Measurements from ENCODE around the gene AATK.

The AATK gene

DNA sequence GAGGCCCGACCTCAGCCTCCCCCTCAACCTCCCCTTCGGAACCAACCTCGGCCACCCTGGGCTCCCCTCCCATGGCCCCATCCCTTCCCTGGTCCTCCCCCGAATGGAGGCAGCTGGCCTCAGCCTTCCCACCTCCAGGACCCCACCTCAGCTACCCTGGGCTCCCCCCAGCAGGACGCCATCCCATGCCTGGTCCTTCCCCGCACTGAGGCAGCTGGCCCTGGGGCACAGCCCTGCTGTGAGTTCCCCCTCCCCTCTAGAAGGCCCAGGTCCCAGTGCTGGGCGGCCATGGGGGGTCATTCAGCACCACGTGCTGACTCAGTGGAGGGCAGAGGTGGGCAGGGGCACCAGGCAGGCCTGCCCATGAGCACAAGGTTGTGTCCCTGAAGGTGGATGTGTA, 29.7 kb downstream of the AATK start:
- H3K9ac ChIP-seq (ENCODE audit: low read length), result no peak overlapping the region
- H3K36me3 ChIP-seq (ENCODE audit: control insufficient read depth, low read depth, low read length), result no peaks in the 10 kb centered on the region
- no peaks in the 10 kb centered on the region for H3K4me1 ChIP-seq (ENCODE audit: control insufficient read depth, low read depth, low read length)
- H3K9me3 ChIP-seq (ENCODE audit: control insufficient read depth, low read depth, low read length), result no peaks in the 10 kb centered on the region
- H3K27me3 ChIP-seq (ENCODE audit: control insufficient read depth, insufficient read depth, low read length), result no peaks in the 10 kb centered on the region
- H3K4me3 ChIP-seq (ENCODE audit: low read length), result no peak overlapping the region
- H3K27ac ChIP-seq (ENCODE audit: low read length), result no peak overlapping the region

DNA sequence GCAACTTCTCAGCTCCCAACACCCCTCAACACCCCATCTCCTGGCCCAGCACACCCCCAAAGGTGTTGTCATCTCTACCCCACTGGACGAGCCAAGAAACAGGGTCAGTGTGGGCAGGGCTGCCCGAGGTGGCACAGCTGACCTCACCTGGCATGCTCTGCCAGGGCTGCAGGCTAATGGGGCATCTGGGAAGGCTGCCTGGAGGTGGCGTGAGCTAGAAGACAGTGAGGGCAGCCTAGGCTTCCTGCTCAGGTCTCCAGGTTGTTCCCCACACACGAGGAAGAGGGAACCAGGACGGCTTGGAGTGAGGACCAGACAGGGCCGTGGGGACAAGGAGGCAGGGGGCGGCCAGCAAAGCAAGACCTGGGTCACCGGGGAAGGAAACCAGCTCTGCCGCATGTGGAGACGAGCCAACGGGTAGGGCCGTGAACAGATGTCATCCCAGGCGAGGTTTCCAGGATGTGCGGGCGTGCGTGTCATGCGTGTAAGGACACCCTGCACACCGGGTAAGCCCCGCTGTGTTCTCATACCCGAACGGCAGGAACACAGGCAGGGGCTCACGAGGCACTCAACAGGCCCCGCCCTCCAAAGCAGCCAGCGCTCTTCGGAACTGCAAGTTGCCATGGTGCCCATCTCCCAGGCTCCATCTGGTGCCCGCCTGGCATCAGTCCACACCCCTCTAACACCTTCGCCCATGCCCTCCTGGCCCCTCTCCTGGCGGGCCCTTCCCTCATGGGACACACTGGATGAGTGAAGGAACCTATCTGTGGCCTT, 30.3 kb downstream of the AATK start:
- H3K9me3 ChIP-seq (ENCODE audit: control insufficient read depth, low read depth, low read length), result no peaks in the 10 kb centered on the region
- H3K4me3 ChIP-seq (ENCODE audit: low read length), result no peak overlapping the region
- H3K27ac ChIP-seq (ENCODE audit: low read length), result no peak overlapping the region
- no peaks in the 10 kb centered on the region for H3K36me3 ChIP-seq (ENCODE audit: control insufficient read depth, low read depth, low read length)
- no peaks in the 10 kb centered on the region for H3K4me1 ChIP-seq (ENCODE audit: control insufficient read depth, low read depth, low read length)
- no peak overlapping the region for H3K9ac ChIP-seq (ENCODE audit: low read length)
- no peaks in the 10 kb centered on the region for H3K27me3 ChIP-seq (ENCODE audit: control insufficient read depth, insufficient read depth, low read length)

- Histone ChIP-seq H3K4me3 (ENCODE audit: low read length) (no peak overlapping the region), H3K9ac (ENCODE audit: low read length) (no peak overlapping the region), H3K27me3 (ENCODE audit: control insufficient read depth, insufficient read depth, low read length) (no peaks in the 10 kb centered on the region), H3K36me3 (ENCODE audit: control insufficient read depth, low read depth, low read length) (no peaks in the 10 kb centered on the region), H3K4me1 (ENCODE audit: control insufficient read depth, low read depth, low read length) (no peaks in the 10 kb centered on the region), H3K9me3 (ENCODE audit: control insufficient read depth, low read depth, low read length) (no peaks in the 10 kb centered on the region), H3K27ac (ENCODE audit: low read length) (no peak overlapping the region)
Observed at GRCh38 chr17:81134064-81134781, 31.8 kb downstream of the AATK start.

- H3K4me3 ChIP-seq (ENCODE audit: low read length), result no peak overlapping the region
- H3K9me3 ChIP-seq (ENCODE audit: control insufficient read depth, low read depth, low read length), result no peaks in the 10 kb centered on the region
- no peaks in the 10 kb centered on the region for H3K4me1 ChIP-seq (ENCODE audit: control insufficient read depth, low read depth, low read length)
- H3K27me3 ChIP-seq (ENCODE audit: control insufficient read depth, insufficient read depth, low read length), result no peaks in the 10 kb centered on the region
- H3K36me3 ChIP-seq (ENCODE audit: control insufficient read depth, low read depth, low read length), result no peaks in the 10 kb centered on the region
- no peak overlapping the region for H3K9ac ChIP-seq (ENCODE audit: low read length)
- no peak overlapping the region for H3K27ac ChIP-seq (ENCODE audit: low read length)
Observed at GRCh38 chr17:81132770-81133723, 33.0 kb downstream of the AATK start.

DNA sequence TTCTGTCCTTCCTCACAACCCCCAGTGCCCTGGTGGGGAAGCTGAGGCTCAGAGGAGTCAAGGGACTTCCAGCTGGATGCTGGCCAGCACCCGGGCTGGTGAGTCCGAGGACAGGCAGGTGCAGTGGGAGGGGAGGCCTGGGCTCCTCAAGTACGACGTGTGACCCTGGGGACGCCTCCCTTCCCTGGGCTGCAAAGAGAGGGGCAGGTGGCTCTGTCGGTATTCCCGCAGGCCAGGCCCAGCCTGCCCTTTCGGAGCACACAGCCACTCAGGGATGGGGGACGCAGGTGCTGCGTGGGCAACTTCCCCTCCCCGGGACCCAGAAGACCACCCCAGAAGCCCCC, 33.9 kb downstream of the AATK start:
- no peak overlapping the region for H3K4me3 ChIP-seq (ENCODE audit: low read length)
- H3K27me3 ChIP-seq (ENCODE audit: control insufficient read depth, insufficient read depth, low read length), result no peaks in the 10 kb centered on the region
- no peaks in the 10 kb centered on the region for H3K9me3 ChIP-seq (ENCODE audit: control insufficient read depth, low read depth, low read length)
- H3K4me1 ChIP-seq (ENCODE audit: control insufficient read depth, low read depth, low read length), result no peaks in the 10 kb centered on the region
- H3K9ac ChIP-seq (ENCODE audit: low read length), result no peak overlapping the region
- H3K27ac ChIP-seq (ENCODE audit: low read length), result no peak overlapping the region
- no peaks in the 10 kb centered on the region for H3K36me3 ChIP-seq (ENCODE audit: control insufficient read depth, low read depth, low read length)

DNA sequence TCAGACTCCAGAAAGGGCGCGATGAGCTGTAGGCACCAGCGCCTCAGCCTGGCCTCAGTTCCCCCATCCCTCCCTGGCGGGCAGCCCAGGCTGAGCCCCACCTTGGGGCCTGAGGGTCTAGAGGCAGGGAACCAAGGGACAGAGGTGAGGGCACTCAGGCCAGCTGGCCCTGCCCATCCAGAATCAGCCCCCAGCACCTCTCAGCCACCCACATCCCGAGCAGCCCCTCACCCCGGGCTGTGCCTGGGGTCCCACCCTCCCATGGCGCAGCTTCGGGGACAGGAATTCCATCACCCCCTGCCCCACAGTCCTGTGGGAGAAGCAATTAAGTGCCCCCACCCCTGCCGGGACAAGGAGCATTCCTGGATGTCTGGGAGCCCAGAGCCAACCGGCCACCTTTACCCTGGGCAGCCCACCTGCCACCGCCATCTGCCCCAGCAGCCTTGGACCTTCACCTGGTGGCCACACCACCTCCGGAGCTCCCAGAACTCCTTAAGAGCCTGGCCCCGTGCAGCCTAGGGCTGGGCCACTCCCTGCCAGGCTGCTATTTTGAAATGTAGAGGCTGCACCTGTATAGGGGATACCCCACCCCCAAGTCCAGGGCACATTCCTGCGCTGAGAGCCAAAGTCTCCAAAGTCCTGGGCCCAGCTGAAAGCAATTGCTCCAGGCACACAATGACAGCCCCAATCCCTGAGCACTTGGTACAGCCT, 34.4 kb downstream of the AATK start:
- Histone ChIP-seq H3K36me3 (ENCODE audit: control insufficient read depth, low read depth, low read length) (no peaks in the 10 kb centered on the region), H3K4me1 (ENCODE audit: control insufficient read depth, low read depth, low read length) (no peaks in the 10 kb centered on the region), H3K27me3 (ENCODE audit: control insufficient read depth, insufficient read depth, low read length) (no peaks in the 10 kb centered on the region), H3K27ac (ENCODE audit: low read length) (no peak overlapping the region), H3K4me3 (ENCODE audit: low read length) (no peak overlapping the region), H3K9ac (ENCODE audit: low read length) (no peak overlapping the region), H3K9me3 (ENCODE audit: control insufficient read depth, low read depth, low read length) (no peaks in the 10 kb centered on the region)

- H3K4me1 ChIP-seq (ENCODE audit: control insufficient read depth, low read depth, low read length), result no peaks in the 10 kb centered on the region
- no peaks in the 10 kb centered on the region for H3K9me3 ChIP-seq (ENCODE audit: control insufficient read depth, low read depth, low read length)
- no peak overlapping the region for H3K9ac ChIP-seq (ENCODE audit: low read length)
- H3K36me3 ChIP-seq (ENCODE audit: control insufficient read depth, low read depth, low read length), result no peaks in the 10 kb centered on the region
- H3K27me3 ChIP-seq (ENCODE audit: control insufficient read depth, insufficient read depth, low read length), result no peaks in the 10 kb centered on the region
- no peak overlapping the region for H3K27ac ChIP-seq (ENCODE audit: low read length)
- no peak overlapping the region for H3K4me3 ChIP-seq (ENCODE audit: low read length)
Observed at GRCh38 chr17:81130385-81131361, 35.3 kb downstream of the AATK start.

GRCh38 chr17:81129711-81130367, 36.2 kb downstream of the AATK start:
- Histone ChIP-seq H3K9me3 (ENCODE audit: control insufficient read depth, low read depth, low read length) (no peaks in the 10 kb centered on the region), H3K9ac (ENCODE audit: low read length) (no peak overlapping the region), H3K4me1 (ENCODE audit: control insufficient read depth, low read depth, low read length) (no peaks in the 10 kb centered on the region), H3K36me3 (ENCODE audit: control insufficient read depth, low read depth, low read length) (no peaks in the 10 kb centered on the region), H3K27me3 (ENCODE audit: control insufficient read depth, insufficient read depth, low read length) (no peaks in the 10 kb centered on the region), H3K27ac (ENCODE audit: low read length) (no peak overlapping the region), H3K4me3 (ENCODE audit: low read length) (no peak overlapping the region)

- Histone ChIP-seq H3K9me3 (ENCODE audit: control insufficient read depth, low read depth, low read length) (no peaks in the 10 kb centered on the region), H3K27ac (ENCODE audit: low read length) (no peak overlapping the region), H3K9ac (ENCODE audit: low read length) (no peak overlapping the region), H3K36me3 (ENCODE audit: control insufficient read depth, low read depth, low read length) (no peaks in the 10 kb centered on the region), H3K4me3 (ENCODE audit: low read length) (no peak overlapping the region), H3K4me1 (ENCODE audit: control insufficient read depth, low read depth, low read length) (no peaks in the 10 kb centered on the region), H3K27me3 (ENCODE audit: control insufficient read depth, insufficient read depth, low read length) (no peaks in the 10 kb centered on the region)
Observed at GRCh38 chr17:81129289-81129688, 36.7 kb downstream of the AATK start.

GRCh38 chr17:81128774-81129173, 37.2 kb downstream of the AATK start:
- H3K36me3 ChIP-seq (ENCODE audit: control insufficient read depth, low read depth, low read length), result no peaks in the 10 kb centered on the region

More at GRCh38 chr17:81128774-81129173, 37.2 kb downstream of the AATK start:
- H3K27ac ChIP-seq (ENCODE audit: low read length), result no peak overlapping the region
- no peak overlapping the region for H3K4me3 ChIP-seq (ENCODE audit: low read length)
- no peak overlapping the region for H3K9ac ChIP-seq (ENCODE audit: low read length)
- H3K4me1 ChIP-seq (ENCODE audit: control insufficient read depth, low read depth, low read length), result no peaks in the 10 kb centered on the region
- H3K9me3 ChIP-seq (ENCODE audit: control insufficient read depth, low read depth, low read length), result no peaks in the 10 kb centered on the region
- no peaks in the 10 kb centered on the region for H3K27me3 ChIP-seq (ENCODE audit: control insufficient read depth, insufficient read depth, low read length)
